GM12891 (cell line): ENCODE measurements around the gene THSD4.

Experiments used
- POLR2A ChIP-seq: IDR thresholded peaks from 2 replicates; pipeline ENCODE4 v1.6.1; 2011; ENCODE audit warnings: low read depth, low read length, control low read depth
- POLR2AphosphoS5 ChIP-seq: IDR thresholded peaks from 2 replicates; pipeline ENCODE4 v1.6.1; 2011; ENCODE audit warnings: low read depth, low read length, control low read depth

- no peak for TF ChIP-seq POLR2A
- no peak for TF ChIP-seq POLR2AphosphoS5
These were observed 335.9 kb downstream of the THSD4 start for GRCh38 chr15:71451130-71451529.
